Measurements from ENCODE around the gene VPS37C.

DNA sequence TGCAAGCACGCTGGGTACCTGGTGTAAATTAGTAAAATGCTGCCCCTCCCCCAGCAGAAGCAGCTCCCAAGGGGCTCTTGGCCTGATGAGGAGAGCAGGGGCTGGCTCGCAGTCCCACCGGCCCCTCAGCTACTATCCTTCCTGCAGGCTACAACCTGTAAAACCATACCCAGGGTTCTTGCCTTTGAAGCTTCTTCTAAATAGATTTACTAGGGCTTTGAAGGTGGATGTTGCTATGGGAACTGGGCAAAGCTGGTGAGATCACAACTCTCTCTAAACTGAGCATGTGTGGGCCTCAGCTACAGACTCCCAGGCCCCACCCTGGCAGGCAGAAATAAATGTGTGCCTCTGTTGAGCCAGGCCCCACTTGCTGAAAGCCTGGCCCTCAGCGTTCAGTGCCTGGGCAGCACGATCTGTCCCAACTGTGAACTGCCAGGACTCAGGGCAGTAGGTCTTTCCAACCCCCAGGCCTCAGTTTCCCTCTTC lies 40.5 kb downstream of the VPS37C start:
- TF ChIP-seq EZH2 (conservative IDR thresholded peaks at IDR 0.05; ENCODE audit: low read depth, low read length): no peak
- TF ChIP-seq, protein P1, sequence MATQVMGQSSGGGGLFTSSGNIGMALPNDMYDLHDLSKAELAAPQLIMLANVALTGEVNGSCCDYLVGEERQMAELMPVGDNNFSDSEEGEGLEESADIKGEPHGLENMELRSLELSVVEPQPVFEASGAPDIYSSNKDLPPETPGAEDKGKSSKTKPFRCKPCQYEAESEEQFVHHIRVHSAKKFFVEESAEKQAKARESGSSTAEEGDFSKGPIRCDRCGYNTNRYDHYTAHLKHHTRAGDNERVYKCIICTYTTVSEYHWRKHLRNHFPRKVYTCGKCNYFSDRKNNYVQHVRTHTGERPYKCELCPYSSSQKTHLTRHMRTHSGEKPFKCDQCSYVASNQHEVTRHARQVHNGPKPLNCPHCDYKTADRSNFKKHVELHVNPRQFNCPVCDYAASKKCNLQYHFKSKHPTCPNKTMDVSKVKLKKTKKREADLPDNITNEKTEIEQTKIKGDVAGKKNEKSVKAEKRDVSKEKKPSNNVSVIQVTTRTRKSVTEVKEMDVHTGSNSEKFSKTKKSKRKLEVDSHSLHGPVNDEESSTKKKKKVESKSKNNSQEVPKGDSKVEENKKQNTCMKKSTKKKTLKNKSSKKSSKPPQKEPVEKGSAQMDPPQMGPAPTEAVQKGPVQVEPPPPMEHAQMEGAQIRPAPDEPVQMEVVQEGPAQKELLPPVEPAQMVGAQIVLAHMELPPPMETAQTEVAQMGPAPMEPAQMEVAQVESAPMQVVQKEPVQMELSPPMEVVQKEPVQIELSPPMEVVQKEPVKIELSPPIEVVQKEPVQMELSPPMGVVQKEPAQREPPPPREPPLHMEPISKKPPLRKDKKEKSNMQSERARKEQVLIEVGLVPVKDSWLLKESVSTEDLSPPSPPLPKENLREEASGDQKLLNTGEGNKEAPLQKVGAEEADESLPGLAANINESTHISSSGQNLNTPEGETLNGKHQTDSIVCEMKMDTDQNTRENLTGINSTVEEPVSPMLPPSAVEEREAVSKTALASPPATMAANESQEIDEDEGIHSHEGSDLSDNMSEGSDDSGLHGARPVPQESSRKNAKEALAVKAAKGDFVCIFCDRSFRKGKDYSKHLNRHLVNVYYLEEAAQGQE (IDR thresholded peaks at IDR 0.05; ENCODE audit: borderline replicate concordance in 1 of 2, low read depth in 1 of 2, low read length in 2 of 2): no peak
- no peak for TF ChIP-seq POLR2A (IDR thresholded peaks at IDR 0.05; ENCODE audit: insufficient read depth in 1 of 2, low read depth in 2 of 2, low read length in 2 of 2)
- no peak for TF ChIP-seq MXD1 (CRISPR knock-in tag; IDR thresholded peaks at IDR 0.05)
- no peak for TF ChIP-seq NR2F2 (IDR thresholded peaks at IDR 0.05; ENCODE audit: borderline replicate concordance, low read depth)
- TF ChIP-seq, protein P2, sequence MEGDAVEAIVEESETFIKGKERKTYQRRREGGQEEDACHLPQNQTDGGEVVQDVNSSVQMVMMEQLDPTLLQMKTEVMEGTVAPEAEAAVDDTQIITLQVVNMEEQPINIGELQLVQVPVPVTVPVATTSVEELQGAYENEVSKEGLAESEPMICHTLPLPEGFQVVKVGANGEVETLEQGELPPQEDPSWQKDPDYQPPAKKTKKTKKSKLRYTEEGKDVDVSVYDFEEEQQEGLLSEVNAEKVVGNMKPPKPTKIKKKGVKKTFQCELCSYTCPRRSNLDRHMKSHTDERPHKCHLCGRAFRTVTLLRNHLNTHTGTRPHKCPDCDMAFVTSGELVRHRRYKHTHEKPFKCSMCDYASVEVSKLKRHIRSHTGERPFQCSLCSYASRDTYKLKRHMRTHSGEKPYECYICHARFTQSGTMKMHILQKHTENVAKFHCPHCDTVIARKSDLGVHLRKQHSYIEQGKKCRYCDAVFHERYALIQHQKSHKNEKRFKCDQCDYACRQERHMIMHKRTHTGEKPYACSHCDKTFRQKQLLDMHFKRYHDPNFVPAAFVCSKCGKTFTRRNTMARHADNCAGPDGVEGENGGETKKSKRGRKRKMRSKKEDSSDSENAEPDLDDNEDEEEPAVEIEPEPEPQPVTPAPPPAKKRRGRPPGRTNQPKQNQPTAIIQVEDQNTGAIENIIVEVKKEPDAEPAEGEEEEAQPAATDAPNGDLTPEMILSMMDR (CRISPR knock-in tag; IDR thresholded peaks at IDR 0.05): no peak
- TF ChIP-seq SRSF1 (optimal IDR thresholded peaks at IDR 0.05; ENCODE audit: low read depth, low read length): no peak
- no peak for TF ChIP-seq FOSL2 (CRISPR knock-in tag; IDR thresholded peaks at IDR 0.05)
- no peak for TF ChIP-seq GABPB1 (CRISPR knock-in tag; IDR thresholded peaks at IDR 0.05)
- TF ChIP-seq, protein P3, sequence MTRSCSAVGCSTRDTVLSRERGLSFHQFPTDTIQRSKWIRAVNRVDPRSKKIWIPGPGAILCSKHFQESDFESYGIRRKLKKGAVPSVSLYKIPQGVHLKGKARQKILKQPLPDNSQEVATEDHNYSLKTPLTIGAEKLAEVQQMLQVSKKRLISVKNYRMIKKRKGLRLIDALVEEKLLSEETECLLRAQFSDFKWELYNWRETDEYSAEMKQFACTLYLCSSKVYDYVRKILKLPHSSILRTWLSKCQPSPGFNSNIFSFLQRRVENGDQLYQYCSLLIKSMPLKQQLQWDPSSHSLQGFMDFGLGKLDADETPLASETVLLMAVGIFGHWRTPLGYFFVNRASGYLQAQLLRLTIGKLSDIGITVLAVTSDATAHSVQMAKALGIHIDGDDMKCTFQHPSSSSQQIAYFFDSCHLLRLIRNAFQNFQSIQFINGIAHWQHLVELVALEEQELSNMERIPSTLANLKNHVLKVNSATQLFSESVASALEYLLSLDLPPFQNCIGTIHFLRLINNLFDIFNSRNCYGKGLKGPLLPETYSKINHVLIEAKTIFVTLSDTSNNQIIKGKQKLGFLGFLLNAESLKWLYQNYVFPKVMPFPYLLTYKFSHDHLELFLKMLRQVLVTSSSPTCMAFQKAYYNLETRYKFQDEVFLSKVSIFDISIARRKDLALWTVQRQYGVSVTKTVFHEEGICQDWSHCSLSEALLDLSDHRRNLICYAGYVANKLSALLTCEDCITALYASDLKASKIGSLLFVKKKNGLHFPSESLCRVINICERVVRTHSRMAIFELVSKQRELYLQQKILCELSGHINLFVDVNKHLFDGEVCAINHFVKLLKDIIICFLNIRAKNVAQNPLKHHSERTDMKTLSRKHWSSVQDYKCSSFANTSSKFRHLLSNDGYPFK (CRISPR knock-in tag; IDR thresholded peaks at IDR 0.05; ENCODE audit: borderline replicate concordance): no peak
- TF ChIP-seq ZFY (CRISPR knock-in tag; IDR thresholded peaks at IDR 0.05): no peak
- TF ChIP-seq ARID2 (CRISPR knock-in tag; IDR thresholded peaks at IDR 0.05; ENCODE audit: borderline replicate concordance): no peak

Measured in HepG2 (cell line).